ENCODE measurements around the gene EFCAB13. TPM values are rescaled to one million over a fixed set of nuclear protein-coding genes. Genes with fewer than 3 reads are reported as not detected.
"Not testable (repeated sequence)": the region's sequence is repeated elsewhere in the genome, so short reads cannot be mapped to it uniquely, and the experiment has no call there.

The EFCAB13 gene
- total and polyA plus RNA-seq, 4 donors: 1.4 to 34.2 (median 17.2) TPM

- H3K9me3 ChIP-seq (ENCODE audit: control insufficient read depth, low read length); ATAC-seq (ENCODE audit: low FRiP score); DNase-seq; H3K4me1 ChIP-seq (ENCODE audit: control insufficient read depth in 1 of 2, insufficient read depth in 2 of 2, low read length in 2 of 2); H3K27me3 ChIP-seq (ENCODE audit: control insufficient read depth in 1 of 2, insufficient read depth in 2 of 2, low read length in 1 of 2); H3K36me3 ChIP-seq (ENCODE audit: control insufficient read depth in 1 of 2, insufficient read depth in 2 of 2, low read length in 1 of 2); H3K27ac ChIP-seq (ENCODE audit: low read depth in 1 of 2, low read length in 2 of 2); H3K4me3 ChIP-seq (ENCODE audit: low read length in 2 of 2); intact Hi-C loops (cut with DNase I): not testable (repeated sequence)
- WGBS, 2 donors: 64 to 77% methylated on average over 4 of the region's 4 CpGs
These were observed 143.2 kb downstream of the EFCAB13 start for GRCh38 chr17:47466976-47467375.

DNA sequence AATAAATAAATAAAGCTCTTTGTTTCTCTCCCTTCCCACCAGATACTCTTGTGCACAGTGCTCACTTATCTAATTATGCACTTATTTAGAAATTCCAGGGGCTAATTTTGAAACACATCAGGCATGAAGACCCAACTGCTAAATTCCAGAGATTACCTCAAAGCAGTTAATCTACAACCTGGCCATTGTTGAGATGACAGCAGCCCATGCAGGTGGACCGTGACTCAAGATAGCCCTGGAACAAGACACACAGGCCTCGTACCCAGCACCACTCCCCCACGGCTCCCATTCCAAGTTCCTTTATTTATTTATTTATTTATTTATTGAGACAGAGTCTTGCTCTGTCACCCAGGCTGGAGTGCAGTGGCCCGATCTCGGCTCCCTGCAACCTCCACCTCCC is 147.1 kb downstream of the EFCAB13 start:
- ATAC-seq (ENCODE audit: low FRiP score) (no peak), DNase-seq (no peak)
- no peaks in the 10 kb centered on the region for H3K4me1 ChIP-seq (ENCODE audit: control insufficient read depth in 1 of 2, insufficient read depth in 2 of 2, low read length in 2 of 2)
- WGBS, 2 donors: 95% methylated on average over 5 of the region's 5 CpGs
- H3K27me3 ChIP-seq (ENCODE audit: control insufficient read depth in 1 of 2, insufficient read depth in 2 of 2, low read length in 1 of 2): no peaks in the 10 kb centered on the region
- H3K36me3 ChIP-seq (ENCODE audit: control insufficient read depth in 1 of 2, insufficient read depth in 2 of 2, low read length in 1 of 2): no peaks in the 10 kb centered on the region
- H3K9me3 ChIP-seq (ENCODE audit: control insufficient read depth, low read length): no peaks in the 10 kb centered on the region
- intact Hi-C loops (cut with DNase I): no loop called here
- no peak overlapping the region for H3K27ac ChIP-seq (ENCODE audit: low read depth in 1 of 2, low read length in 2 of 2)
- H3K4me3 ChIP-seq (ENCODE audit: low read length in 2 of 2): no peak overlapping the region

- WGBS, 2 donors: 92 to 93% methylated on average over 6 of the region's 6 CpGs
- H3K36me3 ChIP-seq (ENCODE audit: control insufficient read depth in 1 of 2, insufficient read depth in 2 of 2, low read length in 1 of 2); DNase-seq; H3K9me3 ChIP-seq (ENCODE audit: control insufficient read depth, low read length); H3K27me3 ChIP-seq (ENCODE audit: control insufficient read depth in 1 of 2, insufficient read depth in 2 of 2, low read length in 1 of 2); H3K4me1 ChIP-seq (ENCODE audit: control insufficient read depth in 1 of 2, insufficient read depth in 2 of 2, low read length in 2 of 2); H3K4me3 ChIP-seq (ENCODE audit: low read length in 2 of 2); intact Hi-C loops (cut with DNase I); H3K27ac ChIP-seq (ENCODE audit: low read depth in 1 of 2, low read length in 2 of 2); ATAC-seq (ENCODE audit: low FRiP score): not testable (repeated sequence)
These were observed 148.3 kb downstream of the EFCAB13 start for GRCh38 chr17:47472073-47472472.

Other genes with a start within 250 kb of the EFCAB13 start
- gene CDC27, start 134.7 kb upstream of the EFCAB13 start, total RNA-seq: 100 to 1,000 TPM; 100 to 123 TPM
- gene CDC27, start 134.7 kb upstream of the EFCAB13 start, polyA plus RNA-seq: 10 to 100 TPM; 12.1 to 32.4 TPM
- gene MYL4, start 114.6 kb upstream of the EFCAB13 start, total RNA-seq: under 1 TPM in 1 of 2 donors, not detected in 1; 0.96 TPM
- gene MYL4, start 114.6 kb upstream of the EFCAB13 start, polyA plus RNA-seq: 1 to 10 TPM; 2.1 to 3.0 TPM
- 100 to 1,000 TPM in 1 of 2 donors, 10 to 100 TPM in 1; 79.5 to 210 TPM for gene ITGB3, start 70.1 kb upstream of the EFCAB13 start, total RNA-seq
- gene ITGB3, start 70.1 kb upstream of the EFCAB13 start, polyA plus RNA-seq: 10 to 100 TPM; 14.4 to 21.2 TPM
- 100 to 1,000 TPM in 1 of 2 donors, 10 to 100 TPM in 1; 99.4 to 143 TPM for gene NPEPPS, start 207.2 kb downstream of the EFCAB13 start, total RNA-seq
- 10 to 100 TPM; 22.5 to 68.1 TPM for gene NPEPPS, start 207.2 kb downstream of the EFCAB13 start, polyA plus RNA-seq